A673 (cell line): Measurements from ENCODE around the gene FRK. TPM values are rescaled to one million over a fixed set of nuclear protein-coding genes. Genes with fewer than 3 reads are reported as not detected.
"Not testable (repeated sequence)": the region's sequence is repeated elsewhere in the genome, so short reads cannot be mapped to it uniquely, and the experiment has no call there.

Source experiments
- BruUV-seq: library from RNA; stranded (reverse); fragments of 400-500 nt; replicated peaks from 2 replicates; lab custom pipeline; 2021; lab: Mats Ljungman, UMichigan
- CTCF ChIA-PET: fragments of 300-600 bp; sonication (Branson Sonifier 250); formaldehyde crosslinking; loops from one replicate; lab custom pipeline; 2022; ENCODE audit warnings: antibody characterized with exemption; lab: Charles Lee
- POLR2A ChIA-PET: fragments of 300-600 bp; sonication (Branson Sonifier 250); formaldehyde crosslinking; loops from one replicate; lab custom pipeline; 2022; ENCODE audit warnings: antibody characterized with exemption; ENCODE audit not compliant: low non-redundant PET; lab: Charles Lee
- DNase-seq: peaks from one replicate; pipeline ENCODE4 v3.0.0-alpha.2; 2015; ENCODE audit warnings: low spot score
- H3K27ac ChIP-seq: fragments of 200-600 bp; sonication (generic); 2 replicates; pipeline ENCODE4 v1.5.1; 2016; ENCODE audit warnings: mixed run types, low read depth, mild to moderate bottlenecking, mixed read lengths, antibody characterized with exemption, low read length; ENCODE audit not compliant: poor library complexity, severe bottlenecking
- H3K27me3 ChIP-seq: fragments of 200-600 bp; sonication (generic); replicated peaks from 2 replicates; pipeline ENCODE4 v1.6.1; 2017; ENCODE audit warnings: mixed run types, low read depth, mild to moderate bottlenecking, mixed read lengths, antibody characterized with exemption, low read length; ENCODE audit not compliant: insufficient read depth, poor library complexity
- H3K36me3 ChIP-seq: fragments of 200-600 bp; sonication (generic); 2 replicates; pipeline ENCODE4 v1.6.1; 2016; ENCODE audit warnings: mixed run types, mild to moderate bottlenecking, mixed read lengths, antibody characterized with exemption, low read length; ENCODE audit not compliant: insufficient read depth, poor library complexity, severe bottlenecking
- H3K4me1 ChIP-seq: fragments of 200-600 bp; sonication (generic); 2 replicates; pipeline ENCODE4 v1.6.1; 2017; ENCODE audit warnings: mixed run types, mild to moderate bottlenecking, mixed read lengths, antibody characterized with exemption, low read length; ENCODE audit not compliant: insufficient read depth, poor library complexity, severe bottlenecking
- H3K4me3 ChIP-seq: fragments of 200-600 bp; sonication (generic); 2 replicates; pipeline ENCODE4 v1.5.1; 2016; ENCODE audit warnings: low read depth, mixed run types, mild to moderate bottlenecking, mixed read lengths, low read length; ENCODE audit not compliant: poor library complexity, severe bottlenecking
- H3K9me3 ChIP-seq: fragments of 200-600 bp; sonication (generic); 2 replicates; pipeline ENCODE4 v1.6.1; 2016; ENCODE audit warnings: mixed run types, low read depth, mild to moderate bottlenecking, mixed read lengths, antibody characterized with exemption, low read length; ENCODE audit not compliant: poor library complexity, severe bottlenecking
- CTCF ChIP-seq: fragments of 300-800, 200-600 bp; sonication (generic); conservative IDR thresholded peaks from 2 replicates; pipeline ENCODE4 v1.5.1; 2017; ENCODE audit warnings: low read depth, mild to moderate bottlenecking, antibody characterized with exemption, low read length, moderate library complexity, mixed read lengths
- EZH2 ChIP-seq: fragments of 200-600 bp; sonication (generic); IDR thresholded peaks from 2 replicates; pipeline ENCODE4 v1.6.1; 2017; ENCODE audit warnings: borderline replicate concordance, low read depth, mild to moderate bottlenecking, mixed read lengths, antibody characterized with exemption, low read length; ENCODE audit not compliant: poor library complexity, severe bottlenecking
- intact Hi-C: fragments of 100-400 bp; cut with micrococcal nuclease; formaldehyde crosslinking; loops from one replicate; pipeline ENCODE4 v1.10.0; 2022; ENCODE audit not compliant: unreplicated experiment
- total RNA-seq: library from RNA; stranded (reverse); gene quantifications from 2 replicates; pipeline ENCODE4 v1.2.3, GENCODE V29; 2021

FRK gene
- total RNA-seq, 1 experiment from 2014 or later: 12.3 TPM

GRCh38 chr6:115969930-115970273 lies 90.8 kb downstream of the FRK start:
- CTCF ChIA-PET: interaction anchor here (0.6 to 1.1 kb wide), 5 partner anchors 15 to 209 kb away, joined by 3 read pairs; partner anchors contain the start of gene NT5DC1
- H3K36me3 ChIP-seq: peaks cover 7% of the 10 kb centered on the region

GRCh38 chr6:115969207-115969929 lies 91.3 kb downstream of the FRK start:
- Histone ChIP-seq H3K4me3 (peak overlapping the region; percentile 33), H3K9me3 (no peaks in the 10 kb centered on the region), H3K27me3 (no peaks in the 10 kb centered on the region), H3K4me1 (peaks cover 22% of the 10 kb centered on the region), H3K36me3 (peaks cover 7% of the 10 kb centered on the region), H3K27ac (peak overlapping the region; percentile 84)
- POLR2A ChIA-PET: interaction anchor here (0.6 kb wide), 1 partner anchor 49 kb away, joined by 3 read pairs; no protein-coding TSS in a partner anchor
- TF ChIP-seq EZH2 (no peak), CTCF (peak; percentile 57)
- intact Hi-C loops: loop anchor here (2.0 kb wide), 1 partner anchor 15 kb away; no protein-coding TSS in a partner anchor
- CTCF ChIA-PET: interaction anchor here (0.6 to 1.1 kb wide), 5 partner anchors 16 to 208 kb away, joined by 3 read pairs; partner anchors contain the start of gene NT5DC1
- BruUV-seq: no TSS peak
- peak; percentile 88 for DNase-seq

More at GRCh38 chr6:115969930-115970273, 90.8 kb downstream of the FRK start:
- Histone ChIP-seq H3K4me3 (peak overlapping the region; percentile 33), H3K27ac (peak overlapping the region; percentile 84), H3K9me3 (no peaks in the 10 kb centered on the region), H3K27me3 (no peaks in the 10 kb centered on the region), H3K4me1 (peaks cover 22% of the 10 kb centered on the region)
- BruUV-seq: no TSS peak
- TF ChIP-seq EZH2: no peak
- no peak for TF ChIP-seq CTCF
- POLR2A ChIA-PET: interaction anchor here (0.6 kb wide), 1 partner anchor 48 kb away, joined by 3 read pairs; no protein-coding TSS in a partner anchor
- DNase-seq: no peak
- intact Hi-C loops: loop anchor here (2.0 kb wide), 1 partner anchor 15 kb away; no protein-coding TSS in a partner anchor

- intact Hi-C loops, H3K36me3 ChIP-seq, CTCF ChIA-PET, H3K27ac ChIP-seq, H3K4me3 ChIP-seq, H3K27me3 ChIP-seq, H3K9me3 ChIP-seq, POLR2A ChIA-PET, H3K4me1 ChIP-seq, DNase-seq, BruUV-seq: not testable (repeated sequence)
These were observed 100.4 kb downstream of the FRK start for GRCh38 chr6:115960286-115960685.
